Measurements from ENCODE around the gene HIC2. TPM values are rescaled to one million over a fixed set of nuclear protein-coding genes. Genes with fewer than 3 reads are reported as not detected.

Gene HIC2
- total and polyA plus RNA-seq, 9 donors = 1.3 to 8.6 (median 5.4) TPM

DNA sequence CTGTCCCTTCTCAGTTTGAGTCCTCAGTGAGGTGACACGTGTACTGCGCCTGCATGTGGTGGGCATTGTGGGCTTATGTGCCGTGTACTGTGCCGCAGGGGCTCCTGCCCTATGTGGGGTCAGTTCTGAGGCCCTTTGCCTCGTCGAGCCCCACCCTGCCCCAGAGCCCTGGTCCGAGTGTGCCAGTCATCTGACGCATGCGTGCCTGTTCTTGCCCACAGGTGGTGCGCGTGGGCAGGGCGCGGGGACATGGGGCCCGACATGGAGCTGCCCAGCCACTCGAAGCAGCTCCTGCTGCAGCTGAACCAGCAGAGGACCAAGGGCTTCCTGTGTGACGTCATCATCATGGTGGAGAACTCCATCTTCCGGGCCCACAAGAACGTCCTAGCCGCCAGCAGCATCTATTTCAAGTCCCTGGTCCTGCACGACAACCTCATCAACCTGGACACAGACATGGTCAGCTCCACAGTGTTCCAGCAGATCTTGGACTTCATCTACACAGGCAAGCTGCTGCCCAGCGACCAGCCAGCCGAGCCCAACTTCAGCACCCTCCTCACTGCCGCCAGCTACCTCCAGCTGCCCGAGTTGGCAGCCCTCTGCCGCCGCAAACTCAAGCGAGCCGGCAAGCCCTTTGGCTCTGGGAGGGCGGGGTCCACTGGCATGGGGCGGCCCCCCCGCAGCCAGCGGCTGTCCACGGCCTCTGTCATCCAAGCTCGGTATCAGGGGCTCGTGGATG, 27.7 kb downstream of the HIC2 start:
- TF ChIP-seq EP300 (IDR thresholded peaks at IDR 0.05) (no peak), POLR2A (IDR thresholded peaks at IDR 0.05) (no peak)
- TF ChIP-seq, protein P1, sequence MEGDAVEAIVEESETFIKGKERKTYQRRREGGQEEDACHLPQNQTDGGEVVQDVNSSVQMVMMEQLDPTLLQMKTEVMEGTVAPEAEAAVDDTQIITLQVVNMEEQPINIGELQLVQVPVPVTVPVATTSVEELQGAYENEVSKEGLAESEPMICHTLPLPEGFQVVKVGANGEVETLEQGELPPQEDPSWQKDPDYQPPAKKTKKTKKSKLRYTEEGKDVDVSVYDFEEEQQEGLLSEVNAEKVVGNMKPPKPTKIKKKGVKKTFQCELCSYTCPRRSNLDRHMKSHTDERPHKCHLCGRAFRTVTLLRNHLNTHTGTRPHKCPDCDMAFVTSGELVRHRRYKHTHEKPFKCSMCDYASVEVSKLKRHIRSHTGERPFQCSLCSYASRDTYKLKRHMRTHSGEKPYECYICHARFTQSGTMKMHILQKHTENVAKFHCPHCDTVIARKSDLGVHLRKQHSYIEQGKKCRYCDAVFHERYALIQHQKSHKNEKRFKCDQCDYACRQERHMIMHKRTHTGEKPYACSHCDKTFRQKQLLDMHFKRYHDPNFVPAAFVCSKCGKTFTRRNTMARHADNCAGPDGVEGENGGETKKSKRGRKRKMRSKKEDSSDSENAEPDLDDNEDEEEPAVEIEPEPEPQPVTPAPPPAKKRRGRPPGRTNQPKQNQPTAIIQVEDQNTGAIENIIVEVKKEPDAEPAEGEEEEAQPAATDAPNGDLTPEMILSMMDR (IDR thresholded peaks at IDR 0.05) = no peak
- H3K9me3 ChIP-seq = no peaks in the 10 kb centered on the region
- no peaks in the 10 kb centered on the region for H3K27me3 ChIP-seq
- no peak overlapping the region for H3K27ac ChIP-seq
- H3K4me3 ChIP-seq = no peak overlapping the region
- no peaks in the 10 kb centered on the region for H3K4me1 ChIP-seq (ENCODE audit: insufficient read depth)
- peak in 3 of 5 donors; percentile 15 to 26 (median 16) for DNase-seq
- intact Hi-C loops (cut with DNase I) = no loop called here
- WGBS, 3 donors = 87 to 90% (median 87%) methylated on average over 35 of the region's 35 CpGs
- H3K36me3 ChIP-seq = no peaks in the 10 kb centered on the region

DNA sequence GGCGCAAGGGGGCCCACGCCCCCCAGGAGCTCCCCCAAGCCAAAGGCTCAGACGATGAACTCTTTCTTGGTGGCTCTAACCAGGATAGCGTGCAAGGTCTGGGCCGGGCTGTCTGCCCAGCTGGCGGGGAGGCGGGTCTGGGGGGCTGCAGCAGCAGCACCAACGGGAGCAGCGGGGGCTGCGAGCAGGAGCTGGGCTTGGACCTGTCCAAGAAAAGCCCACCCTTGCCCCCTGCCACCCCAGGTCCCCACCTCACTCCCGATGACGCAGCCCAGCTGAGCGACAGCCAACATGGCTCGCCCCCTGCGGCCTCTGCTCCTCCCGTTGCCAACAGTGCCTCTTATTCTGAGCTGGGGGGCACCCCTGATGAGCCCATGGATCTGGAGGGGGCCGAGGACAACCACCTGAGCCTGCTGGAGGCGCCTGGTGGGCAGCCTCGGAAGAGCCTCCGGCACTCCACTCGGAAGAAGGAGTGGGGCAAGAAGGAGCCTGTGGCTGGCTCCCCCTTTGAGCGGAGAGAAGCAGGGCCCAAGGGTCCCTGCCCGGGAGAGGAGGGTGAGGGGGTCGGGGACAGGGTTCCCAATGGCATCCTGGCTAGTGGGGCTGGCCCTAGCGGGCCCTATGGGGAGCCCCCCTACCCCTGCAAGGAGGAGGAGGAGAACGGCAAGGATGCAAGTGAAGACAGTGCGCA, 28.4 kb downstream of the HIC2 start:
- TF ChIP-seq POLR2A (IDR thresholded peaks at IDR 0.05) = no peak
- TF ChIP-seq EP300 (IDR thresholded peaks at IDR 0.05) = no peak
- TF ChIP-seq, protein P1 (IDR thresholded peaks at IDR 0.05) = no peak
- H3K36me3 ChIP-seq = no peaks in the 10 kb centered on the region
- intact Hi-C loops (cut with DNase I) = no loop called here
- no peak overlapping the region for H3K27ac ChIP-seq
- peak in 3 of 5 donors; percentile 12 to 31 (median 16) for DNase-seq
- H3K4me1 ChIP-seq (ENCODE audit: insufficient read depth) = no peaks in the 10 kb centered on the region
- WGBS, 3 donors = 90 to 95% (median 94%) methylated on average over 22 to 27 of the region's 27 CpGs
- no peak overlapping the region for H3K4me3 ChIP-seq
- H3K9me3 ChIP-seq = no peaks in the 10 kb centered on the region
- H3K27me3 ChIP-seq = no peaks in the 10 kb centered on the region

DNA sequence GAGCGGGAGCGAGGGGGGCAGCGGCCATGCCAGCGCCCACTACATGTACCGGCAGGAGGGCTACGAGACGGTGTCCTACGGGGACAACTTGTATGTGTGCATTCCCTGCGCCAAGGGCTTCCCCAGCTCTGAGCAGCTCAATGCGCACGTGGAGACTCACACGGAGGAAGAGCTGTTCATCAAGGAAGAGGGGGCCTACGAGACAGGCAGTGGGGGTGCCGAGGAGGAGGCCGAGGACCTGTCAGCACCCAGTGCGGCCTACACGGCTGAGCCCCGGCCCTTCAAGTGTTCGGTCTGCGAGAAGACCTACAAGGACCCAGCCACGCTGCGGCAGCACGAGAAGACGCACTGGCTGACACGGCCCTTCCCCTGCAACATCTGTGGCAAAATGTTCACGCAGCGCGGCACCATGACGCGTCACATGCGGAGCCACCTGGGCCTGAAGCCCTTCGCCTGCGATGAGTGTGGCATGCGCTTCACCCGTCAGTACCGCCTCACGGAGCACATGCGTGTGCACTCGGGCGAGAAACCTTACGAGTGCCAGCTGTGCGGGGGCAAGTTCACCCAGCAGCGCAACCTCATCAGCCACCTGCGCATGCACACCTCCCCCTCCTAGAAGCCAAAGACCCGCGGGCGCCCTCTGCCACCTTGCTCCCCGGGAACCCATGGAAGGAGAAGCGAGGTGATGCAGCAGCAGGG, 29.1 kb downstream of the HIC2 start:
- DNase-seq = peak in 2 of 5 donors; percentile 21 to 33
- TF ChIP-seq, protein P1 (IDR thresholded peaks at IDR 0.05) = no peak
- no peak for TF ChIP-seq EP300 (IDR thresholded peaks at IDR 0.05)
- no peak for TF ChIP-seq POLR2A (IDR thresholded peaks at IDR 0.05)
- Histone ChIP-seq H3K36me3 (no peaks in the 10 kb centered on the region), H3K9me3 (no peaks in the 10 kb centered on the region), H3K4me3 (no peak overlapping the region), H3K27me3 (no peaks in the 10 kb centered on the region), H3K27ac (no peak overlapping the region), H3K4me1 (ENCODE audit: insufficient read depth) (no peaks in the 10 kb centered on the region)
- intact Hi-C loops (cut with DNase I) = no loop called here
- WGBS, 3 donors = 93 to 95% (median 94%) methylated on average over 49 of the region's 49 CpGs

DNA sequence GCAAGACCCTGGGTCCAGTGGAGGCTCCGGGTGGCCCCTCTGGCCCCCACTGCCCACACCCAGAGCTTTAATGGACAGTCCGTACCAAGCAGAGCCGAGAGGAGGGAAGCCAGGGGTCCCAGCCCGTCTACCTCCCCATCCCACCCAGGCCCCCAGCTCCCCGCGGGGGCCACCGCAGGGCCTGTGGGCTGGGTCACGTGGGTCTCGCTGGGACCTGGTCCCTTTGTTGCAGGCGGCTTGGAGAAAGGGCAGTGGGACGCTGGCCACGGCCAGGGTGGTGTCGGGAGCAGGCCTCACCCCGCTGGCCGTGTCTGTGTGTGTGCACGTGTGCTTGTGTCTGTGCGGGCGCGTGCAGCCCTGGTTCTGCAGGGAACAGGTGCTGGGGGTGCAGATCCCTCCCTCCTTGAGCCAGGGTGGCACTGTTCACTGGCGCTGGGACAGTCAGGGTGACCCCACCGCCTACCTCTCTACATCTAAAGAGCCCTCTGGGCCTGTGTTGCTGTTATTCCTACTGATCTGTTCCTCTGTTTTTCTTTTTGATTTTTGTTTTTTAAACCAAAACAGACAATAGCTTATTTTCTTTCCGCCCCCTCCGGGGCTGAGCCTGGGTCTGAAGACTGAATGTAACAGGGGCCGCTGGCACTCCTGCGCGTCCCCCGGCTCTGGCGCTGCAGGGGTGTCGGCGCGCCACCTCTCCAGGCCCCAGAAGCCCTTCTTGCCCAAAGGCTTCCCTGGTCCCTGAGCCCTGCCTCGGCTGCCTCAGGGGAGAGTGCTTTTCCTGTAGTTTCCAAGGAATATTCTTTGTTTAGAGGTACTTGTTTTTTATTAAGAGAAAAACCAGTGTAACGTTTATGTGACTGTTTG, 29.9 kb downstream of the HIC2 start:
- no peaks in the 10 kb centered on the region for H3K9me3 ChIP-seq
- TF ChIP-seq EP300 (IDR thresholded peaks at IDR 0.05) (no peak), POLR2A (IDR thresholded peaks at IDR 0.05) (no peak)
- TF ChIP-seq, protein P1 (IDR thresholded peaks at IDR 0.05) = no peak
- no peak overlapping the region for H3K4me3 ChIP-seq
- DNase-seq = peak in 2 of 5 donors; percentile 9 to 33
- 82 to 89% (median 86%) methylated on average over 25 to 33 of the region's 33 CpGs for WGBS, 3 donors
- intact Hi-C loops (cut with DNase I) = no loop called here
- H3K27me3 ChIP-seq = no peaks in the 10 kb centered on the region
- no peaks in the 10 kb centered on the region for H3K36me3 ChIP-seq
- no peaks in the 10 kb centered on the region for H3K4me1 ChIP-seq (ENCODE audit: insufficient read depth)
- H3K27ac ChIP-seq = no peak overlapping the region
